Body of pancreas (tissue), 4 donors: ENCODE data around the gene GLTP.

ENCODE experiments used
- CTCF ChIP-seq, 7 experiments: fragments of 450-650 bp in 4 of 7; fragments of 200-600 bp in 3 of 7; sonication (generic) in 3 of 7; IDR thresholded peaks; one replicate each; pipeline ENCODE4 v1.5.1; 2016 to 2019; ENCODE audit warnings: antibody characterized with exemption in 7 of 7
- POLR2A ChIP-seq, 3 donors: fragments of 450-650 bp; IDR thresholded peaks; one replicate each; pipeline ENCODE4 v1.6.1; 2016; ENCODE audit warnings: antibody characterized with exemption in 3 of 3, mild to moderate bottlenecking in 2 of 3

- TF ChIP-seq CTCF (IDR thresholded peaks at IDR 0.05): peak in 1 of 7 experiments; percentile 13
- TF ChIP-seq POLR2A (IDR thresholded peaks at IDR 0.05): peak in 1 of 3 donors; percentile 41
Observed at GRCh38 chr12:109822951-109823411, 57.4 kb downstream of the GLTP start.
